ENCODE results near the gene CPN1.
A peak's percentile ranks its signal among the peaks of the same experiment; 100 is the strongest.

The CPN1 gene

DNA sequence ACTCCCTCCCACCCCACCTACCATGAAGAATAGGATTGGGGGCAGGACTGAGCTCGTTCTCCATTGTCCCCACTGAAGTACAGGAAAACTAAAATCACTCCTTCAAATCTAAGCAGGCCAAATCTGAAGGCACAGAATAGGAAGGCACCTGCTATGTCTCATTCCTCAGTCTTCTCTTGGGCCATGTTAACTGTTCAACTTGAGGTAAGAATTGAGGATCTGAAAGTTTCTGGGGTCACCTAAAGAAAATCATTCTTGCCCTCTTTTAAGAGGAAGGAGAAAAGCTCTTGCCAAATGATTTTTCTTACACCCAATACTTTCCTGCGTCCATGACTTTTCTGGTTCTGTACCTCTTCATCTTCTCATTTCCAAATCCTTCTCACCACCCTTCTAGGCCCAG is 4.9 kb downstream of the CPN1 start:
- no peak for DNase-seq (ENCODE audit: low spot score)

DNA sequence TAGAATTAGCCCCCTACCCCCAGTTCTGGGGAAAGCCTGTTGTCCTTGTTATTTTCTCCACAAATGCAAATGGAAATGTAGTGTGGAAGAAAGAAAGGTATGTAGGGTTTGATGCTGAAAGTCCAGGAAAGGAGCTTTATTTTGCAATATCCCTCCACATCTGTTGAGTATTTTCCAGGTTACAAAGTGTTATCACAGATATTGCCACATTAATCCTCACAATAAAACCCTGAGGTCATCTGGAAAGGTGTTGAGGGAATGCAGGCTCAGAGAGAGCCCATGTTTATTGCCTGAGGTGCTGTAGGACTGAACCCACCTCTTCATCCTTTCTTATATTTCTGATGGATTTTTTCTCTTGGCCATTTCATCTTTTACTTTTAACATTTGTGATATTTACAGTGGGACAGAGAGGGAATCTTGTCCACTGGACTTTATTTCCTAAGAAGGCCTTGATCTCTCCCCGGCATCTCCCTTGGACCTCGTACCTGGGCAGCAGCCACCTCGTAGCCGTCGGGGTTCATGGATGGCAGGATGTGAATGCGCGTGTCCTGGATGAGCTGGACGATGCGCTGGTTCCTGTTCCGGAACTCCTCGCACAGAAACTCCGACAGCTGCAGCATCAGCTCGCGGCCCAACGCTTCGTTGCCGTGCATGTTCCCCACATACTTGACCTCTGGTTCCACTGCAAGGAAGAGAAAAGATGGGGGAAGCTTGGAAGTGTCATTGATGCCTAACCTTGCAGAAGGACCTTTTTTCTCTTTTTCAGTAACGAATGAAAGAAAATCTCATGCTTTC is 6.0 kb downstream of the CPN1 start:
- no peak for DNase-seq (ENCODE audit: low spot score)

- DNase-seq (ENCODE audit: low spot score): no peak
These were observed 9.2 kb downstream of the CPN1 start for GRCh38 chr10:100072514-100072913.

- no peak for DNase-seq (ENCODE audit: low spot score)
These were observed 10.1 kb downstream of the CPN1 start for GRCh38 chr10:100071529-100071928.

GRCh38 chr10:100067466-100067865 is 14.2 kb downstream of the CPN1 start:
- DNase-seq (ENCODE audit: low spot score): no peak

DNA sequence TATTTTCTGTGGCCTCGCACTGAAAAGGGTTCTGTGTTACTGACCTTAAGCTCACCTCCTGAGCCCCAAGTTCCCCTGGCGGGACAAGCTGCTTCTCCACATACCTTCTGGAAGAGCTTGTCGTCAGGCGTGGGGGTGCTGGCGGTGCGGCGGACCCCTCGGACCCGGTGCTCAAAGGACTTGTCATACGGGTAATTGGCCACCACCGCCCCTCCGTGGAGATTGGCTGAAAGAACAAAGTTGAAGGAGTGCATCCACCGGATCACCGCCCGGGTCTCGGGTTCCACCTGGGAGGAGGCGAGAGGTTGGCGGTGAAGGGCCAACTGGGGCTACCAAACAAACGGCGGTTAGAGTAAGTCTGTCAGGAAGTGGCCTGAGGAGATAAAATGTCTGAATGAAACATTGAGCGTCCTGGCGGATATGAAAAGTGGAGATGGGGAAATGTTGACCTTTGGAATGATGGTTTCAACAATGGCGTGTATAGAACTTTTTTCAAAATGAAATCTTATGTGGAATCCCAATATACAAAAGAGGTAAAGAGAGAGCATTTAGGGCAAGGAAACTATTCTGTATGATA is 16.5 kb downstream of the CPN1 start:
- no peak for DNase-seq (ENCODE audit: low spot score)

GRCh38 chr10:100061401-100061800 is 20.3 kb downstream of the CPN1 start:
- no peak for DNase-seq (ENCODE audit: low spot score)

- DNase-seq (ENCODE audit: low spot score): no peak
These were observed 23.7 kb downstream of the CPN1 start for GRCh38 chr10:100057948-100058347.

DNA sequence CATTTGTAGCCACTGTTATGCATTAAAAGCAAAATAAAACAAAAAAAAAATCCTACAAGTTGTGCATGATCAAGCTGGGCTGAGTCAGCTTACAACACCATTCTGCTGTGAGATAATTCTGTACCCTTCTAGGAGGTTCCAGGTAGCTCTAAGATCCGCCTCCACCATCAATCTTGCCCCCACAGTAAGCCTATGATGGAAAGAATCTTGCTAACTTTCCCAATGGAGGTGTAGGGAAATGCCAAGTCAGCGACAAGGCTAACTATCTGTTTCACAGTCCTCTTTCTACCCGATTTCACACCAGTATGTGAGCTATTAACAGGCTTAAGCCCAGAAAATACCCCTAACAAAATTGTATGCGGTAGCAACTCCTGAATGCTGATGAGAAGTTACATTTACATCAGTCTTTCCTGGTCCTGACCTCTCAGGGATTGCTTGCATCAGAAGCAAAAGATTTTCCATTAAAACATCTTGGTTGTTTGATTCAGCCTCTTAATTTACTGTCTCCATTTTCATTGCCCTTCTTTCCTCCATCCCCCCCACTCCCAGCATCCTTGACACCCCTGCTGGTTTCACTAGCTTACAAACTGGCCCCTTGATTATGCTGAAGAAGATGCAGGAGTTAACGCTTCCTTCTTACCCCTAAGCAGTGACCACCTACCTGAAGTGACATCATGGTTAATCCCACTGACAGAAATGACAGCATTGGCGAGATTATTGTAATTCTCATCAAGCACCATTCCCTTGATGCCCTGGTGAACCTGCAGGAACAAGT is 27.8 kb downstream of the CPN1 start:
- DNase-seq (ENCODE audit: low spot score): no peak

DNA sequence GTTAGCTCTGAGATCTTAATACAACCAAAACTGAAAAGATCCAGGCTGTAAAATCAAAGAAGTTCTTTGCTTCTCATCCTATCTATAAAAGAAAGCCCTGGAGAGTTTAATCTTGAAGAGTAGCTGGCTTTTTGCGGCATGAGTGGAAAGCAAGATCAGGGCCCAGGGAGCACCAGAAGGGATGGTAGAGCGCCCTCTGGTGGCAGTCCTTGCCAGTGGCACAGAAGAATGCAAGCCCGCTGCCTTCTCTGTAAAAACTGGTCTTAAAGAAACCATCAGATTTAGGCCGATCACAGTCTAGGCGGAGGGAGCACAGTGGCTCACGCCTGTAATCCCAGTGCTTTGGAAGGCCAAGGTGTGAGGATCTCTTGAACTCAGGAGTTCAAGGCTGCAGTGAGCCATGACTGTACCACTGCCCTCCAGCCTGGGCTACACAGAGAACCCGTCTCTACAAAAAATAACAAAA is 35.6 kb downstream of the CPN1 start:
- peak; percentile 82 for DNase-seq (ENCODE audit: low spot score)

GRCh38 chr10:100045592-100045991 is 36.1 kb downstream of the CPN1 start:
- no peak for DNase-seq (ENCODE audit: low spot score)

DNA sequence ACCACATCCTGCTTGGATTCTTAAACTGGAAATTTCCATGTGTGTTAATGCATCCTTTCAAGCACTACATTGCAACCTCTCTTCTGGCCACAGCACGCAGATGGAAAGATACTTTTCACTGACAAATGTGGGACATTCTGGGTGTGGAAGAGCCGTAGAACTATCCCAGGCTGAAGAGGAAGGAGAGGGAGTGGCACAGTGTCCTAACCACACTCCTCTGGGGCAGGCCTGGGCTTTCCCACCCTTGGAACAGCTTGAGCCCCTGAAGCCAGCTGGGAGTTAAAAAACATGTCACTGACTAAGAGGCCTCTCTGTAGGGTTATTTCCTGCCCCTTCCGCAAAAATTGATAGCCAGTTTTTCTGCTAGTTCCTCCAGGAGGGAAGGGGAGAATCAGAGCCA is 37.9 kb downstream of the CPN1 start:
- no peak for DNase-seq (ENCODE audit: low spot score)

GRCh38 chr10:100043344-100043743 is 38.3 kb downstream of the CPN1 start:
- DNase-seq (ENCODE audit: low spot score): no peak

- no peak for DNase-seq (ENCODE audit: low spot score)
These were observed 40.2 kb downstream of the CPN1 start for GRCh38 chr10:100041306-100042002.

DNA sequence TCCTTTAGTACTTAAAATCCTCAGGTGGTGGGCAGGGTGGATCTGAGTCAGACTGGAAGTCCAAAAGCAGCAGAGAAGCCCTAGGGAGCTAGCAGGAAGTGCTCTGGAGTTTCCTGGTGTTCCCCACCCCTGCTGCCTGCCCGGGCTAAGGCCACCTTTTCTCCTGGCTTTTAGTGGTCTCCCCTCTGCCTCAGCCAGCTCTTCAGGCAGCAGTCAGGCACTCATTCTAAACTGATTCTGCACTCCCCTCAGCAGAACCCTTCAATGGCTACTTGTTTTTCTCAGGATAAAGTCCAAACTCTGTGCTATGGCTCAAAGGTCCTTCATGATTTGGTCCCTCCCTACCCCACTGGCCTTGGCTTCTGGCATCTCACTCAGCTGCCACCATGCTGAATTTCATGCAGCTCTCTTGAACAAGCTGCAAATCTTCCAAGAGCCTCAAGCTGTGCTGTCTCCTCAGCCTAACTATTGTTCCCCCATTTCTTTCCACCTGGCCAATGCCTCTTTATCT is 43.1 kb downstream of the CPN1 start:
- DNase-seq (ENCODE audit: low spot score): peak; percentile 27

GRCh38 chr10:100037758-100038315 is 43.8 kb downstream of the CPN1 start:
- no peak for DNase-seq (ENCODE audit: low spot score)

- DNase-seq (ENCODE audit: low spot score): no peak
These were observed 44.8 kb downstream of the CPN1 start for GRCh38 chr10:100036850-100037249.

DNA sequence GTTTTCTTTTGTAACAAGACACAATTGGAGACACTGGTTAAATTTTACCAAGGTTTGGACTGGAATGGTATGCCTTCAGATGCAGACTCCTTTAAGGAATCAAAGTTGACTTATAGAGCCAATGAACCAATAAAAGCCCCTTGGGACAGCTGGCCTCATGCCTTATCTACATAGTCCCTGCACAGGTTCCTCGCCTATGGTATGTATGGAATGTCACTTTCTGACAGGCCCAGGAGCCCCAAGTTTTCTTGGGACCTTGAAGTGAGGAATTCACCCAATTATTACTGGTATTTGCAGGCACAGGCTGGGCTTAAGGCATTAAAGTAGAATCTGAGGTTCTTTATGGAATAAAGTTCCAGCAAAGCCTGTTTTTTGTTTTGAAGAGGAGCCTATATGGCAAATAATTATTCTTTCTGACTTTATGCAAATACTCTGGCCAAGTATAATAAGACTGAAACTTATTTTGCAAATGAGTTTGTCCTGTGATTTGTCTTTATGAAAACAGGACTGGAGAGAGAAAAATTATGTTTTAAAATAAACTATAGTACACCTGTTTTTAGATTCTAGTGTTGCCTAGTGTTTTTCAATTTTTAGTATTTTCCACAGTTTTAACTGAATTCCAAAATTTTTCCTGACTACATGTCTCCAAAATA is 47.8 kb downstream of the CPN1 start:
- DNase-seq (ENCODE audit: low spot score): no peak

DNA sequence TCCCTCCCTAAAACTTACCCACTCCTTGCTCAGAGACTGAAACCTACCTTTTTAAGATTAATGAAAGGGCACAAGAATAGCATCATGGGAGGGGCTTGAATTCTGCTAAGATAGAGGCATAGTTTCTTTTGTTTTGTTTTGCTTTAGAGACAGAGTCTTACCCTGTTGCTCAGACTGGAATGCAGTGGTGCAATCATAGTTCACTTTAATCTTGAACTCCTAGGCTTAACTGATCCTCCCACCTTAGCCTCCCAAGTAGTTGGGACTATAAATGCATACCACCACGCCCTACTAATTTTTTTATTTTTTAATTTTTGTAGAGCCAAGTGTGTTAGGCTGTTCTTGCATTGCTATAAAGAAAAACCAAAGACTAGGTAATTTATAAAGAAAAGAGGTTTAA is 54.3 kb downstream of the CPN1 start:
- no peak for DNase-seq (ENCODE audit: low spot score)

DNA sequence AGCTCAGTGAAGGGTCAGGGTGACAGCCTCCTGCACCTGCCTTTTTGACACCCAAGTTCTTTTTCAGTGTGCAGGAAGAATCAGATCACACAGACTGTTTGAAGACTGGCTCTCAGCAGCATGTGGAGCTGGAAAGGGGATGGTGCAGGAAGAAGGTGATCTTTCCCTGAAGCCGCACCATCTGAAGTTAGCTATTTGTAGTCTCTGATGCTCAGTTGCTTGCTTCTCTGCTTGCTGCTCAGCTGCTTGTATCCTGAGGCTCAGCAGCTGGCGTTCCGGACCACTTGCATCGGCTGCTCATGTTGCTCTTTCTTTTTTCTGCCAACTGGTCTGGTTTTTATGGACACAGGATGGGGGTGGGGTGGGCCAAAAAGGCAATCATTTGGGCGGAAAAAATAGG is 56.1 kb downstream of the CPN1 start:
- DNase-seq (ENCODE audit: low spot score): no peak

DNA sequence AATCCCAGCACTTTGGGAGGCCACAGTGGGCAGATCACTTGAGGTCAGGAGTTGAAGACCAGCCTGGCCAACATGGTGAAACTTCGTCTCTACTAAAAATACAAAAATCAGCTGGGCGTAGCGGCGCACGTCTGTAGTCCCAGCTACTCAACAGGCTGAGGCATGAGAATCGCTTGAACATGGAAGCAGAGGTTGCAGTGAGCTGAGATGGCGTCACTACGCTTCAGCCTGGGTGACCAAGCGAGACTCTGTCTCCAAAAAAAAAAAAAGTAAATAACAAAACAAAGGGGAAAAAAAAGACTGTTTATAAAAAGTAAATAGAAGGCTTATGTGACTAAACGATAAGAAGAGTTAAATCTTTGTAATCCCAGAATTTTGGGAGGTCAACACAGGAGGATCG is 56.9 kb downstream of the CPN1 start:
- DNase-seq (ENCODE audit: low spot score): no peak
